ENCODE data around the gene AGBL3. TPM values are rescaled to one million over a fixed set of nuclear protein-coding genes. Genes with fewer than 3 reads are reported as not detected.

AGBL3 gene
- total RNA-seq, 1 experiment from 2014 or later: 2.1 TPM

GRCh38 chr7:135111379-135111778, 125.1 kb downstream of the AGBL3 start:
- TF ChIP-seq ZNF121 (CRISPR knock-in tag; IDR thresholded peaks at IDR 0.05): no peak
- no peak for TF ChIP-seq PREB (CRISPR knock-in tag; IDR thresholded peaks at IDR 0.05; ENCODE audit: borderline replicate concordance)
- no peak for TF ChIP-seq MLX (CRISPR knock-in tag; IDR thresholded peaks at IDR 0.05)
- no peak for TF ChIP-seq GRHL2 (CRISPR knock-in tag; IDR thresholded peaks at IDR 0.05; ENCODE audit: insufficient replicate concordance, severe bottlenecking)
- TF ChIP-seq ZBTB43 (CRISPR knock-in tag; IDR thresholded peaks at IDR 0.05): no peak
- H3K27me3 Mint-ChIP-seq (ENCODE audit: low read depth): no peaks in the 10 kb centered on the region
- H3K4me1 Mint-ChIP-seq: no peaks in the 10 kb centered on the region
- ATAC-seq (no peak), DNase-seq (ENCODE audit: low spot score) (no peak)
- no peak overlapping the region for H3K27ac Mint-ChIP-seq
- no peak overlapping the region for H3K4me3 Mint-ChIP-seq
- POLR2A ChIA-PET: no interaction called here
- no peaks in the 10 kb centered on the region for H3K9me3 Mint-ChIP-seq
- no peaks in the 10 kb centered on the region for H3K36me3 Mint-ChIP-seq
- CTCF ChIA-PET: no interaction called here

- H3K4me3 Mint-ChIP-seq: no peak overlapping the region
- no peak overlapping the region for H3K27ac Mint-ChIP-seq
- H3K9me3 Mint-ChIP-seq: peaks cover 7% of the 10 kb centered on the region; the same call in 1 of the 2 replicates
- H3K4me1 Mint-ChIP-seq: peaks cover 6% of the 10 kb centered on the region; the same call in 1 of the 2 replicates
- POLR2A ChIA-PET: no interaction called here
- CTCF ChIA-PET: no interaction called here
- ATAC-seq (no peak), DNase-seq (ENCODE audit: low spot score) (no peak)
- peaks cover 3% of the 10 kb centered on the region; the same call in 1 of the 2 replicates for H3K36me3 Mint-ChIP-seq
- TF ChIP-seq OVOL2 (CRISPR knock-in tag; IDR thresholded peaks at IDR 0.05; ENCODE audit: borderline replicate concordance): no peak
- no peak for TF ChIP-seq FOXK1 (CRISPR knock-in tag; IDR thresholded peaks at IDR 0.05)
- no peak for TF ChIP-seq NR1H2 (CRISPR knock-in tag; IDR thresholded peaks at IDR 0.05)
- TF ChIP-seq JAZF1 (CRISPR knock-in tag; IDR thresholded peaks at IDR 0.05): no peak
- no peak for TF ChIP-seq TEAD4 (CRISPR knock-in tag; IDR thresholded peaks at IDR 0.05)
- no peak for TF ChIP-seq ATF1 (CRISPR knock-in tag; IDR thresholded peaks at IDR 0.05)
- no peak for TF ChIP-seq FOXP1 (CRISPR knock-in tag; IDR thresholded peaks at IDR 0.05; ENCODE audit: borderline replicate concordance)
- no peaks in the 10 kb centered on the region for H3K27me3 Mint-ChIP-seq (ENCODE audit: low read depth)
Observed at GRCh38 chr7:135114622-135115021, 128.3 kb downstream of the AGBL3 start.

- ChIA-PET POLR2A (no interaction called here), CTCF (no interaction called here)
- Mint-ChIP-seq H3K36me3 (peaks cover 18% of the 10 kb centered on the region), H3K27me3 (ENCODE audit: low read depth) (no peaks in the 10 kb centered on the region), H3K27ac (no peak overlapping the region), H3K4me1 (peaks cover 6% of the 10 kb centered on the region; the same call in 1 of the 2 replicates), H3K4me3 (no peak overlapping the region), H3K9me3 (peaks cover 23% of the 10 kb centered on the region)
- no peak for ATAC-seq
- DNase-seq (ENCODE audit: low spot score): no peak
- no peak for TF ChIP-seq NR1H2 (CRISPR knock-in tag; IDR thresholded peaks at IDR 0.05)
- TF ChIP-seq ATF2 (CRISPR knock-in tag; IDR thresholded peaks at IDR 0.05; ENCODE audit: borderline replicate concordance, low read depth): no peak
- no peak for TF ChIP-seq IRF2 (CRISPR knock-in tag; IDR thresholded peaks at IDR 0.05; ENCODE audit: borderline replicate concordance, low read depth)
- TF ChIP-seq USF2 (CRISPR knock-in tag; IDR thresholded peaks at IDR 0.05): no peak
Observed at GRCh38 chr7:135117096-135117495, 130.8 kb downstream of the AGBL3 start.

Measured in WTC11 (cell line).